Activated CD4-positive, CD25-positive, alpha-beta regulatory T cell treated with anti-CD3 and anti-CD28 coated beads, Interleukin-2, amount 50 U/mL, for 72 hours (primary cell): ENCODE measurements around the gene AHRR.
"Not testable (repeated sequence)": the region's sequence is repeated elsewhere in the genome, so short reads cannot be mapped to it uniquely, and the experiment has no call there.

Experiments used
- DNase-seq: peaks from one replicate; pipeline ENCODE4 v3.0.0; 2021

AHRR gene

DNA sequence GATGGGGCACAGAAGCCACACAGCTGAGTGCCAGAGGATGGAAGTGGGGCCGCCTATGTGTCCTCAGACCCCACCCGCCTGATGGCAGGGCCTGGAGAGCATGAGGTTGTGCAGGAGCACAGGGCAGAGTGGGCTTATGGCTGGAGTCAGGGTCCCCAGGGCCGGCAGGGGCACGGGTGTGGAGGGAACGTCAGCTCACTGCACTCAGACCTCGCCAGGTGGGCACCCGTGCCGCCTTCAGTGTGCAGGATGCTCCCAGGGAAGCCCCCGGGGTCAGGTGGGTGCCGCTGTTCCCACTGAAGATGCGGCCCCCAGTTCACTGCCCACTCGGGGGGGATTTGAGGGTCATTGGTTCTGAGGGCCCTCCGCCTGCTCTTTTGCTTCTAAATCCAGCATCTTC lies 156.4 kb downstream of the AHRR start:
- DNase-seq, result no peak

- DNase-seq, result no peak
Observed at GRCh38 chr5:478369-478981, 157.0 kb downstream of the AHRR start.

DNA sequence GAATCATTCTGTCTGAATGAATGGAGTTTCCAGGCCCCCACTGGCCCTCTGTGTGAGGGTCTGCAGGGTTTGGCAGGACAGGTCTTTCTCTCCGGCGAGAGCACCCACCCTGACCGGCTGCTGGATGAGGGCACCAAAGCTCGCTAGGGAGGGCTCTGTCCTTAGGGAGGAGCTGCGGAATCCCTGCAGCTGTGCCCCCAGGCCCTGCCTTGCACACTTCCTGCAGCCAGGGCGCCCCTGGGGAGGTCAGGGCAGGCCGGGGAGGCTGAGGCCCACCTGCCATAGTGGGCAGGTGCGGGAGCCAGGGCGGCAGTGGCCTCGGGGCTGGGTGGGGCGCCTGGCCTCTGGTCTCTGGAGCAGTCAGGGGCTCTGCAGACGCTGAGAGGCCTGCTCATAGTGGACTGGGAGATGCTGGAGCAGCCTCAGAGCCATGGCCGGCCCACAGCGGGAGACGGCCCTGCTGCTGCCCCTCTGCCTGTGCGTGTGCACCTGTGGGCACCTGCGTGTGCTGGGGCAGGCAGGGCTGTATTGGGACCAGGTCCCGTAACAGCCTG lies 157.5 kb downstream of the AHRR start:
- no peak for DNase-seq

- DNase-seq, result no peak
Observed at GRCh38 chr5:479566-480319, 158.2 kb downstream of the AHRR start.

- DNase-seq, result no peak
Observed at GRCh38 chr5:481347-481746, 159.8 kb downstream of the AHRR start.

DNA sequence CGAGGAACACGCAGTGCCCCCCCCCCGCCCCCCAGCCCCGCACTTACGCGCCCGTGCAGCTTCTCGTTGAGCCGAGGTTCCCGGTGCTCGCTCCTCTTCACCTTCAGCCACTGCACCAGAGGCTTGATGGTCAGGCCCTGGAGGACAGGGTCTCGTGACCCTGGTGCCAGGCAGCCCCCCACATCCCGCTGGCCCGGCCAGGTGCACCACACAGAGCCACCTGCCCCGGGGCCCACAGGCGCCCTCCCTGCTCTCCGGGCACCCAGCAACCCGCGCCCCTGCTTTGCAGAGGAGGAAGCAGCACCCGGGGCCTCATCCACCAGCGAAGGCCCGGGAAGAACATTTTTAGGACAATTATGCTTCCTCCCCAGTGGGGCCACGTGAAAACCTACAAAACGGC lies 160.5 kb downstream of the AHRR start:
- DNase-seq, result no peak

DNA sequence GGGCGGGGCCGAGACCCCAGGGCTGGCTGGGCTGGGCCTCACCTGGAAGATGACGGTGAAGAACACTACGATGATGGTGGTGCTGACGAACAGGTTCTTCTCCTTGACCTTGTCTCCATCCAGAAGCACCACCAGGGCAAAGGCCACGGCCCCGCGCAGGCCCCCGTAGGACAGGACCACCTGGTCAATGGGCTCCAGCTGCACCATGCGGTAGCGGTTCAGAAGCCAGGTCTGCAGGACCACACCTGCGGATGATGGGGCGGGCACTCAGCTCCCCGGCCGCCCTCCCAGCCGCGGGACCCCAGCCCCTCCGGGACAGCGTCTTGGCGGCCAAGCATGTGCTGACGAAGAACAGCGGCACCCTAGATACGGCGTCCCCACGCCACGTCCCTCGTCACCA lies 161.0 kb downstream of the AHRR start:
- DNase-seq, result no peak

- DNase-seq, result no peak
Observed at GRCh38 chr5:483011-483410, 161.5 kb downstream of the AHRR start.

GRCh38 chr5:483434-484140 lies 162.1 kb downstream of the AHRR start:
- no peak for DNase-seq

DNA sequence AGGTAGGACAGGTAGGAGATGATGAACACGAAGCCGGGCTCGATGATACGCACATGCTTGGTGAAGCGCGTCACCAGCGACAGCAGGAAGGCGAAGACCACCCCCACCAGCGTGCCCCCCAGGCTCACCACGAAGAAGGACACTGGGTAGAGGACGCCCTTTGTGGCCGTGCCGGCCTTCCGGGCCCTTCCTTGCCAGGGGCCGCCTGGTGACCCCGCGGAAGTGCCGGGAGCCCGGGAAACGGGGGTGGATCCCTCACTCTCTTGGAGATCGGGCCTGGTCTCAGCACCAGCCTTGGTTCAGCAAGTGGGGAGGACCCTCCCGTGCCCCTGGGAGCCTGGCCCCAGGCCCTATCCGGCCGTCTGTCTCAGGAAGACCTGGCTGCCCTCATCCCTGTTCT lies 163.0 kb downstream of the AHRR start:
- no peak for DNase-seq

DNA sequence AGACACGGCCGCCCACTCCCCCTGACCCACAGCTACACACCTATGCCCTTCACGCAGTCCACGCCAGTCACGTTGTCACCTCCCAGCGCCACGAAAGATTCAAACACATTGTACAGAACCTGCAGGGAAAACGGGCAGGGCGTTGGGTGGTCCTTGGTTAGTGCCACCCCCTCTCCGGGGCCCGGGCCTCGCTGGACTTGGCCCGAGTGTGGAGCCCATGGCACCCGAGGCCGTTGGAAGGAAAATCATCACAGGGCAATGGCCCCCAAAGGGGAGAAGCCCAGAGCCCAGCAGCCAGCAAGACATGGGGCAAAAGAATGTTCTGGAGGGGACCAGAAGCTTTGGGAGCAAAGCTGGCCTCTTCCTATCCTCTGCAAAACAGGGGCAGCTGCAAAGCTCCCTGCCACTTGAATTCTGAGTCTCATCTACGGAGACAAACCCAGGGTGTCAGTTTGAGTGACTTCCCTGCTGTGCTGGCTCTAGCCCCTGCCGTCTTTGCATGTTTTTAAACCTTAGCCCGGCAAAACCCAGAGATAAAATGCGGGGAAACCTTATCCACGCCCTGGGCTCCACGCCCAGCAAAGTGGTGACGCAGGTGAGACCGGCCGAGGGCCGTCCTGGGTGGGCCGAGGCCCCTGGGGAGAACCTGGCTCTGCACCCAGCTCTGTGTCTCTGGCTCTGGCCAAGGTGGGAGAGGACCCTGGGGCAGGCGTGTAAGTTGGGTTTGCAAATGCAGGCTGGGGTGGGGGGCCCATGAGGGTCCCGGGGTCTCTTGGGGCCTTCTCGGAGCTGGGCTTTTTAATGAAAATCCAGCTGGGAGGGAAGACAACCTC lies 163.8 kb downstream of the AHRR start:
- DNase-seq, result no peak

DNA sequence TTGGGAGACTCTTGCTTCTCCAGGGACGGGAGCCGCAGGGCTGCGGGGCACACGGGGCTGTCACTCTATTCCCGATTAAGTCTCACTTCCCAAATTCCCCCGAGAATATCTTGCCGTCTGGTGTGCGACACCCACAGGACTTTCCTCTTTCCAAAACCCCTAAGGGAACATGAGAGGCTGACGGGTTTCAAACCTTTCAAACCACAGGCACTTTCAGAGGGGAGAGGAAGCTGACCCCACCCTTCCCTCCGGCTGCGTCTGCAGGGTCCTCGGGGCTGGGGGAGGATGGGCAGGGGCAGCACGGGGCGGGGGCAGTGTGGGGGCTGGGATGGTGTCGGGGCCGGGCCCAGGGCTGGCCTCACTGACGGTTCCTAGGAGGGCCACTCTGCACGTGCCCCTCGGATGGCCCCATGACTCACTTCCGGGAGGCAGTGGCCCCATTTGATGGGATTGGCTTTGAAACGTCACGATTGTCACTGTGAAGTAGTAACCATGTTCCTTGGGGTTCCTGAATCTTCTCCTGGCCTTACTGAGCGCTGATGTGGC lies 164.5 kb downstream of the AHRR start:
- no peak for DNase-seq

- not testable (repeated sequence) for DNase-seq
Observed at GRCh38 chr5:486597-486996, 165.1 kb downstream of the AHRR start.
